GM19397 (cell line): Measurements from ENCODE around the gene AGK.

Source experiments
- ATAC-seq: cut with Tn5 transposase; IDR thresholded peaks from one replicate; pipeline ENCODE4 v1.9.1; 2021; ENCODE audit warnings: mild to moderate bottlenecking, moderate library complexity; ENCODE audit not compliant: unreplicated experiment

AGK gene

GRCh38 chr7:141584935-141585334, 33.7 kb downstream of the AGK start:
- no peak for ATAC-seq

- ATAC-seq: peak; percentile 76
These were observed 34.6 kb downstream of the AGK start for GRCh38 chr7:141585592-141586510.

DNA sequence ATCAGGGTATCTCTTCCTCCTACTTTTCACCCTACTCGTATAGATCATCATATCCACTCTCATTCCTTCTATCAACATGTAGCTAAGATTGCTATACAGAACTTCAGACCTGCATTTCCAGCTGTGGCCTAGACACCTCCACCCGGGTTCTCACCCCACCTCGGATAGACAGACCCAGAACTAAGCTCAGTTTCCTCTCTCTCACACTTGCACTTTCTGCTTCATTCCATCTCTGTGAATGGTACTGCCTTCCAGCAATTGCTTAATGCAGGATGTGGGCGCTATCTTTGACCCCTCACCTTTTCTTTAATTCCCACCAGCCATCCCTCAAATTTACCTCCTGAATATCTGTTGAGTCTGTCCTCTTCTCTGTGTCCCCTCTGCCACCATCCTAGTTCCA, 35.7 kb downstream of the AGK start:
- no peak for ATAC-seq

GRCh38 chr7:141587304-141587703, 36.1 kb downstream of the AGK start:
- no peak for ATAC-seq

DNA sequence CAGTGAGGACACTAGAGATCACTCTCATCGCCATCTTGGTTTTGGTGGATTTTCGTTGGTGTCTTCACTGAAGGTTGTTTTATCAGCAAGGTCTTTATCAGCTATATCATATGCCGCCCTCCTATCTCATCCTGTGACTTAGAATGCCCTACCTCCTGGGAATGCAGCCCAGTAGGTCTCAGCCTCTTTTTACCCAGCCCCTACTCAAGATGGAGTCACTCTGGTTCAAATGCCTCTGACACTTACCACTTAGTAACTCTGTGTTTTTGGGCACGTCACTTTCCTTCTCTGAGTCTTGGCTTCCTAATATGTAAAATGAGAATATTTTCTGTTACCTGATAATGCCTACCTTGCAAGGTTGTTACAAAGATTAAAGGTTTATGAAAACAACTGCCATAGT, 37.7 kb downstream of the AGK start:
- ATAC-seq: no peak

GRCh38 chr7:141590071-141590470, 38.9 kb downstream of the AGK start:
- ATAC-seq: no peak

DNA sequence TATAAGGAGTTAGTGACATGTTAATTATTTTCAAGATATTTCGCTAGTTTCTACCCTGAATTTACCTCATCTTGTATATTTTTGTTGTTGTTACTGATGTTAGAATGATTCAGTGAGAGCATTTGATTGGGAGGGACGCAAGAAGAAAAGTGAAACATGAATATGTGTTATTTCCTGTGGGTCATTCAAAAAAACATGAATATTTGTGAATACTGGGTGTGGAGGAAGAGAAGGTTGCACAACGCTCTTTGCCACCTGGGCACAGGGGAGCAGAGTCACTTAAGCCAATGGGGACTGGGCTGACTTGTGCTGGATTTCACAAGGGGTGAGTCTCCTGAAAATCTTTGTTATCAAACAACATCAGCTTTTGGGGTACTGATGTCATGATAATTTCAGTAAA, 39.5 kb downstream of the AGK start:
- ATAC-seq: no peak

DNA sequence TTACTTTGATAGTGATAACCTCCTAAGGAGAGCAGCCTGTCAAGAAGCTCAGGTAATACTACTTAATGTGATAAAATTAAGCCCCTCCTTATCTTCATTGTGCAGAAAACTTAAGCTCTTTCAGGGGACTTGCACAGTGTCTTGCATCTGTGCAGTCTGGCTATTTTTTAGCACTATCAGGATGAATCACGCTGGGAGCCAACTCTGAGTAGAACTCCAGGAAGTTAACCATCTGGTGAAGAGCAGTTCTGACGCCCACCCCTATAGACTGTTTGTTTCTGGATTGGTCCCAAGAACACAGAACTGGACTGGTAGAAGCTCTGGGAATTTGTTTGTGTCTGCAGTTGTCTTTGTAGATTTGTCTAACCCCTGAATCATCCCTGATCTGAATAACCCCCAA, 41.9 kb downstream of the AGK start:
- ATAC-seq: no peak

DNA sequence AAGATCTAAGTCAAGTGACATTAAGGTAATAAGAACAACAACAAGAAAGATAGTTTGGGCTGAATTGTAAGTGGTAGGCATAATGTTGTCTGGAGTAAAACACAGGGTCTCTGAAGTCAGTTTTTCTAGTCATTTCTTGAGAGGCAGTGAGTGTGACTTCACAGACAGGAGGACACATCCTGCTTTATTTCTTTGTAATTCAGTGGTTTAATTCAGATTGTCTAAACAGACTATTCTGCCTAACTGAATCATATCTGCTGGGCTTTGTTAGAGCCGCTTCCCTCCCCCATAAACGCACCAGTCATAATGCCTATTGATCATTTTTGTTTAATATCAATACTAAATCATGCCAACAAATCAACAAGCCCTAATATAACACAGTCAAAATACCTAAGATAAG, 46.8 kb downstream of the AGK start:
- no peak for ATAC-seq

DNA sequence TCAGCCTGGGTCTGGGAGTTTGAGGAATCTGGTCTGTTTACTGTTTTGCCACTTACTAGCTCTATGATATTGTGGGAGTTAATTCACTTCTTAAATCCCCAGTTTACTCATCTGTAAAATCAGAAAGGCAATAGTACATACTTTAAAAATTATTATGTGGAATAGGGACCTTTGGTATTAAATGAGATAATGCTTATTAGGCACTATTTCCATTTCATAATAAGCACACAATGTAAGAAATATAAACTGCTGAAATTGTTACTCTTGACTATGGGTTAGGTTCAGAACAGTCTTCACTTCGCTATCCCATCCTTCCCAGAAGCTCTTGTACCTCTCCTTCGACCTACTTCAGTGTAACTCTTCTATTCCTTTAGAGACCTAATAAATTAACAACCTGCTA, 47.2 kb downstream of the AGK start:
- no peak for ATAC-seq

DNA sequence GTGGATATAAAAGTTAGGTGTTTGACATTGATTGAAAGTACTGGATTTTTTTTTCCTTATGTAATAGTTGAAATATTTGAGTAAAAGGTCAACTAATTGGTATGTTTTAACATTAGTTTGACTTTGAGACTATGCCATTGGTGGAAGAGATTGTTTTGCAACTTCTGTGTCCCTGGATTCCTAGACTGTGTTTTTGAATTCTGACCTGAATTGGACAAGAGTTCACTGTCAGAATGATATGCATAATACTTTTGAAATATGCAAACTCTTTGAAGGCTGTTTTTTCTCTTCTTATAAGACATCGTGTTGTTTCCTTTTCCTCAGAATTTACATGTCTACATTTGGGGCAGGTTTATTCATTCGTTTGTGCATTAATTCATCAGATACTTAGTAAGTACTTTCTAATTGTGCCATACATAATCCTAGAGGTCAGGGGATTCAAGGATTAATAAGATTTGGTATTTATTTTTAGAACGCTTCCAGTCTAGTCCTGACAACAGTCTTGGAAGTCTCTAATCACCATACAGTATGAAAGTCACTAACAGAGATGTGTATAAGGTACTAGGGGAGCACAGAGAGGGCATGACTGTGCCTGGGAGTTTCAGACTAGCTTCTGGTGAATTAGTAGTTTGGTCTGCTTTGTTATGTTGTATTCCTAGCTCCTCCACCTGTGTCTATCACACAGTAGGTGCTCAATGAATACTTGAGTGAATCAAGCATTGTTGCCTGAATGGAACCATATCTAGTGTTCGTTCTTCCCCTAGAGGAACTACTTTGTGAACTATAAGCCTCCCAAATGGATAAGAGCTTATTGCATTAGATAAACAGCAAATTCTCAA, 49.2 kb downstream of the AGK start:
- no peak for ATAC-seq

DNA sequence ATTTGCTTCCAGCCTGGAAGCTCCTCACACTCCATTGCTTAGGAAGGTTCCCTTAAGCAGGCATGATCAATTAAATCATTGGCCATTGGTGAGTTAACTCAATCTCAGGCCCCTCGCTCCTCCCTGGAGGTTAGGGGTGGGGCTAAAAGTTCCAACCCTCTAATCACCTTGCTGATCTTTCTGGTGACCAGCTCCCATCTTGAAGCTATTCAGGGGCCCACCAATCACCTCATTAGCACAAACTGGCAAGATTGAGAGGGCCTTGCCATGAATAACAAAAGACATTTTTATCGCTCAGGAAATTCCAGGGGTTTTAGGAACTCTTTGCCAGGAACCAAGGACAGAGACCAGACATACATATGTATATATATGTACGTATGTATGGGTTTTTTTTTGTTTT, 58.4 kb downstream of the AGK start:
- ATAC-seq: no peak

GRCh38 chr7:141610671-141611070, 59.5 kb downstream of the AGK start:
- no peak for ATAC-seq

GRCh38 chr7:141612861-141613260, 61.7 kb downstream of the AGK start:
- no peak for ATAC-seq

- ATAC-seq: no peak
These were observed 66.1 kb downstream of the AGK start for GRCh38 chr7:141617280-141617679.

DNA sequence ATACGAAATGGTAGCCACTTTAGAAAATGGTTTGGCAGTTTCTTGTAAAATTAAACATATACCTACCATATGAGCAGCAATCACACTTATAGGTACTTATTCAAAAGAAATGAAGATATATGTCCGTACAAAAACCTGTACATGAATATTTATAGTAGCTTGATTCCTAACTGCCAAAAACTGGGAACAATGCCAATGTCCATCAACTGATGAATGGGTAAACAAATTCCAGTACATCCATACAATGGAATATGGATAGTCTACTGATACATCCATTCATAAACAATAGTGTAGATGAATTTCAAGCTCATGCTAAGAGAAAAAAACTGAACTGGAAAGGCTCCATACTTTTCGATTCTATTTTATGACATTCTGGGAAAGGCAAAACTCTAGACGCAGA, 68.5 kb downstream of the AGK start:
- ATAC-seq: no peak

DNA sequence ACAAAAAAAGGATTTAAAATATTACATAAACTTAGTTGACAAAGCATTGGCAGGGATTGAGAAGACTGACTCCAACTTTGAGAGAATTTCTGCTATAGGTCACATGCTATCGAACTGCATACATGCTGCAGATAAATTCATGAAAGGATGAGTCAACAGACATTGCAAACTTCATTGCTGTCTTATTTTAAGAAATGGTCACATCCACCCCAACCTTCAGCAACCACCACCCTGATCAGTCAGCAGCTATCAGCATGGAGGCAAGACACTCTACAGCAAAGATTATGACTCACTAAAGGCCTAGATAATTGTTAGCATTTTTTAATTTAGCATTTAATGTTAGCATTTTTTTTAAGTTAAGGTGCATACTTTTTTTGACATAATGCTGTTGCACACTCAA, 73.6 kb downstream of the AGK start:
- no peak for ATAC-seq

- ATAC-seq: no peak
These were observed 79.4 kb downstream of the AGK start for GRCh38 chr7:141630621-141631020.

GRCh38 chr7:141631525-141631924, 80.3 kb downstream of the AGK start:
- ATAC-seq: no peak

GRCh38 chr7:141634065-141634464, 82.9 kb downstream of the AGK start:
- no peak for ATAC-seq

DNA sequence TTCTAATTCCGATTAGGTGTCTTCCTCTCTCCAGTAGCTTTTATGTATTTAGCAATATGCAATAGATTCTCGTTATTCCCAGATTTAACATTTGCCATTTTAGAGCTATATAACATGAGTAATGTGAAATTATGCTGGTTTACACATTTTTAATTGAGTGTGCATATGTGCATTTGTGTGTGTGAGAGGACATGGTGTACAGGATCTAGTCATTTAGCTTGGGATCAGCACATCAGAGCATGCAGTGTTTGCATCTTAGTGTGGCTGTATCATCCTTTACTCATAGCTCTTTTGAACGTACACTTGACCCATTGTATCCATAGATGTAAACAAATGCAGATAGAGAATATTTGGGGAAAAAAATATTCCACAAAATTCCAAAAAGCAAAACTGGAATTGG, 84.8 kb downstream of the AGK start:
- no peak for ATAC-seq

- ATAC-seq: no peak
These were observed 89.1 kb downstream of the AGK start for GRCh38 chr7:141640239-141640840.
